Adipocyte (in vitro differentiated cells): Measurements from ENCODE around the gene EFNA1.

Experiments
- DNase-seq: peaks from one replicate; pipeline ENCODE4 v3.0.0-alpha.2; 2015; ENCODE audit warnings: low read depth
- H3K27me3 ChIP-seq: replicated peaks from 2 replicates; pipeline ENCODE4 v1.7.0; 2013; ENCODE audit warnings: mild to moderate bottlenecking, low read length, moderate library complexity; ENCODE audit not compliant: control insufficient read depth, insufficient read depth
- H3K36me3 ChIP-seq: 2 replicates; pipeline ENCODE4 v1.7.0; 2013; ENCODE audit warnings: low read length, mild to moderate bottlenecking, moderate library complexity; ENCODE audit not compliant: control insufficient read depth, insufficient read depth, severe bottlenecking
- H3K4me1 ChIP-seq: 2 replicates; pipeline ENCODE4 v1.7.0; 2013; ENCODE audit warnings: mild to moderate bottlenecking, low read length, moderate library complexity; ENCODE audit not compliant: control insufficient read depth, insufficient read depth
- H3K4me3 ChIP-seq: 2 replicates; pipeline ENCODE4 v1.7.0; 2013; ENCODE audit warnings: mild to moderate bottlenecking, low read length, moderate library complexity
- H3K9ac ChIP-seq: 2 replicates; pipeline ENCODE4 v1.7.0; 2013; ENCODE audit warnings: mild to moderate bottlenecking, low read length, moderate library complexity
- H3K9me3 ChIP-seq: 2 replicates; pipeline ENCODE4 v1.7.0; 2013; ENCODE audit warnings: mild to moderate bottlenecking, low read length, moderate library complexity; ENCODE audit not compliant: control insufficient read depth

The EFNA1 gene

DNA sequence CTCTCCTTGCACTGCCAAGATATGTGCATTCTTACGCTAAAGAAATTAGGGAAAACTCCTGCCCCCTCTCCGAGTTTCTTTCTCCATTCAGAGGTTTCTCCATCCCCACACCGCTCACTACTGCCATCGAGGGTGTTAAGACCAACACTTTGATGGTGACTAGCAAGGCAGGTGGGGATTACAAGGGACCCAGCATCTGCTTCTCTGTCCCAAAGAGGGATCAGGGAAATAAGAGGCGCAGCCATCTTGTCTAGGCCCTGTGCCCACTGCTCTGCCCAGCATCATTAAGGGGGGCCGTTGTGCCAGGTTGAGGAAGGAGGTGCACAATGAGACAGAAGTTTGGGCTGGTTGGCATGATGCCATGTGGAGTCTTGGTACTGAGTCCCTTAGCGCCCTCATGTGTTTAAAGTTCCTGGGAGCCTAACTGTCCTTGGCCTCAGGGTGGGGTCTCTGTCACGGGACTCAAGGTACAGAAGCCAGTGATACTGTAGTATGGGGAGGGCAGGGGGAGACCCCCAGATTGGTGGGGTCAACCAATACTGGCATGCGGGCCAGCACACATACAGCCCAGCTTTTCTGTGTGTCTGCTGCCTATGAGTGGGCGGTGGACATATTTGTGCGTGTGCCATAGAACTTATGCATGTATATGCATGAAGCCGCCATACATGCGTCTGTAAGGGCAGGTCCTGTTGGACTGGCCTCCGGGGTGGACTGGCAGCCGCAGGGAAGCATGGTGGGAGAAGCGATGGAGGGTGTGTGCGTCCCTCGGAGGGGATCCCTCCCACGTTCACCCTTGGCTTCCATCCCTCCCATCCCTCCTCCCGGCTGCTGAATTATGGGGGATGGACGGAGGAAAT lies 43.6 kb upstream of the EFNA1 start:
- no peaks in the 10 kb centered on the region for H3K36me3 ChIP-seq
- H3K4me1 ChIP-seq, result peaks cover 27% of the 10 kb centered on the region
- peak overlapping the region; percentile 14 for H3K9ac ChIP-seq
- no peaks in the 10 kb centered on the region for H3K9me3 ChIP-seq
- peaks cover 43% of the 10 kb centered on the region for H3K27me3 ChIP-seq
- DNase-seq, result peak; percentile 48
- H3K4me3 ChIP-seq, result peak overlapping the region; percentile 89

DNA sequence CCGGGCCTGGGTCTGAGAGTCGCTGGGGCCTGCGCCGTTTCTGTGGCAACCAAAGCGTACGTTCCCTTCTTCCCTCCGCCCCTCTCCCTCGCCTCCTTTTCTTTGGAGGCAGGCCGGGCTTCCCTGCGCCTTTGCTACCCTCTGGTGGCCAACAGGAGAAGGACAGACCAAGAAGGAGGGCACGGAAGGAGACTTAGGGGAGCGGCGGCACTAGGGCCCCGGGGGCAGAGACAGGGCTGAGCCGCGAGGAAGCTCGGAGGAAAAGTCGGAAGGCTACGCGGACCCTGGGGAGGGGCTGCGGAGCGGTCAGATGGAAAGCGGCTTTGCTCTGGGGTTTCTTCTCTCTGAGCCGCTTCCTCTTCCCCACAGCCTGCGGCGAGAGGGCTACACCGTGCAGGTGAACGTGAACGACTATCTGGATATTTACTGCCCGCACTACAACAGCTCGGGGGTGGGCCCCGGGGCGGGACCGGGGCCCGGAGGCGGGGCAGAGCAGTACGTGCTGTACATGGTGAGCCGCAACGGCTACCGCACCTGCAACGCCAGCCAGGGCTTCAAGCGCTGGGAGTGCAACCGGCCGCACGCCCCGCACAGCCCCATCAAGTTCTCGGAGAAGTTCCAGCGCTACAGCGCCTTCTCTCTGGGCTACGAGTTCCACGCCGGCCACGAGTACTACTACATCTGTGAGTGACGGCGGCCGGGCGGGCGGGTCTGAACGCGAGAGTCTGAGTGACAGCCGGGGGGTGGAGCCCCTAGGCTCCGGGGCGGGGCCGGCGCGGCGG lies 42.8 kb upstream of the EFNA1 start:
- Histone ChIP-seq H3K9ac (peak overlapping the region; percentile 82), H3K27me3 (peaks cover 34% of the 10 kb centered on the region), H3K36me3 (no peaks in the 10 kb centered on the region), H3K4me1 (peaks cover 19% of the 10 kb centered on the region), H3K9me3 (no peaks in the 10 kb centered on the region), H3K4me3 (peak overlapping the region; percentile 89)
- DNase-seq, result peak; percentile 98

DNA sequence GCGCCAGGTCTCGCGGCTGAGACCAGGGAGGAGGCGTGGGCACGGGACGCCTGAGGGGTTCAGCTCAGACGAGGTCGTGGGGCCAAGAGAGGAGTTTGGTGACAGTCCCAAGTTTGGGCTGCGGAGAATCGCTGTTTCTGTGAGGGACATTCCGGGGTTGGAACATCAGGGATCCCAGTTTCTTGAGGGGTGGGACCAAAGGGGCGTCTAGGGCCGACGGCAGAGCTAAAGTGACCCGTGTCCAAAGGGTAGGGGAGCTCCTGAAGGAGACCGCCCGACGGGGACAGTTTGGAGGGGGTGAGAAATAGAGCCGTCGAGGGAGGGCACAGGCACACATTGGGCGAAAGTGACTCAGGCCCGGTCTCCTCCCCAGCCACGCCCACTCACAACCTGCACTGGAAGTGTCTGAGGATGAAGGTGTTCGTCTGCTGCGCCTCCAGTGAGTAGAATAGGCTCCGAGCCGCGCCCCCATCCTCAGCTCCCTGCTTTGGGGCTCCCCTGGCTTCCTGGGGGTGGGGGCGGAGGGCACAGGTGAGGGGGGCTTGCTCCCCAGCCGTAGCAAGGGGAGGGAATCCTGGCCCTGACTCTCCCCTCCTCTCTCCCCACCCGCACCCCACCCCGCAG lies 42.1 kb upstream of the EFNA1 start:
- peak; percentile 68 for DNase-seq
- Histone ChIP-seq H3K4me1 (peaks cover 16% of the 10 kb centered on the region), H3K9ac (peak overlapping the region; percentile 82), H3K36me3 (no peaks in the 10 kb centered on the region), H3K27me3 (peaks cover 32% of the 10 kb centered on the region), H3K4me3 (peak overlapping the region; percentile 89), H3K9me3 (no peaks in the 10 kb centered on the region)

DNA sequence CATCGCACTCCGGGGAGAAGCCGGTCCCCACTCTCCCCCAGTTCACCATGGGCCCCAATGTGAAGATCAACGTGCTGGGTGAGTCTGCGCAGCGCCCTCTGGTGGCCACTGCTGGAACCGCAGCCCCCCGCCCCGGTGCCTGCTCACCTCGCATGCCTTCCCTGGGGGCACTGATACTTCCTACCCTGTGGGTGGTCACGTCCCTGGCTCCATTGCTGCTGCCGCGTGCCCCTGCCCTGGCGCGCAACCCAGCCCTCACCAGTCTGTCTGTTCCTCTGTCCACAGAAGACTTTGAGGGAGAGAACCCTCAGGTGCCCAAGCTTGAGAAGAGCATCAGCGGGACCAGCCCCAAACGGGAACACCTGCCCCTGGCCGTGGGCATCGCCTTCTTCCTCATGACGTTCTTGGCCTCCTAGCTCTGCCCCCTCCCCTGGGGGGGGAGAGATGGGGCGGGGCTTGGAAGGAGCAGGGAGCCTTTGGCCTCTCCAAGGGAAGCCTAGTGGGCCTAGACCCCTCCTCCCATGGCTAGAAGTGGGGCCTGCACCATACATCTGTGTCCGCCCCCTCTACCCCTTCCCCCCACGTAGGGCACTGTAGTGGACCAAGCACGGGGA lies 41.4 kb upstream of the EFNA1 start:
- no peak overlapping the region for H3K4me3 ChIP-seq
- H3K9ac ChIP-seq, result no peak overlapping the region
- no peaks in the 10 kb centered on the region for H3K36me3 ChIP-seq
- DNase-seq, result peak; percentile 74
- peaks cover 20% of the 10 kb centered on the region for H3K4me1 ChIP-seq
- H3K9me3 ChIP-seq, result no peaks in the 10 kb centered on the region
- peaks cover 30% of the 10 kb centered on the region for H3K27me3 ChIP-seq

DNA sequence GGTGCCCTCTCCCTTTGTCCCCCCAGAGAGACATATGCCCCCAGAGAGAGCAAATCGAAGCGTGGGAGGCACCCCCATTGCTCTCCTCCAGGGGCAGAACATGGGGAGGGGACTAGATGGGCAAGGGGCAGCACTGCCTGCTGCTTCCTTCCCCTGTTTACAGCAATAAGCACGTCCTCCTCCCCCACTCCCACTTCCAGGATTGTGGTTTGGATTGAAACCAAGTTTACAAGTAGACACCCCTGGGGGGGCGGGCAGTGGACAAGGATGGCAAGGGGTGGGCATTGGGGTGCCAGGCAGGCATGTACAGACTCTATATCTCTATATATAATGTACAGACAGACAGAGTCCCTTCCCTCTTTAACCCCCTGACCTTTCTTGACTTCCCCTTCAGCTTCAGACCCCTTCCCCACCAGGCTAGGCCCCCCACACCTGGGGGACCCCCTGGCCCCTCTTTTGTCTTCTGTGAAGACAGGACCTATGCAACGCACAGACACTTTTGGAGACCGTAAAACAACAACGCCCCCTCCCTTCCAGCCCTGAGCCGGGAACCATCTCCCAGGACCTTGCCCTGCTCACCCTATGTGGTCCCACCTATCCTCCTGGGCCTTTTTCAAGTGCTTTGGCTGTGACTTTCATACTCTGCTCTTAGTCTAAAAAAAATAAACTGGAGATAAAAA lies 40.7 kb upstream of the EFNA1 start:
- H3K36me3 ChIP-seq, result no peaks in the 10 kb centered on the region
- peaks cover 31% of the 10 kb centered on the region for H3K27me3 ChIP-seq
- H3K9ac ChIP-seq, result no peak overlapping the region

DNA sequence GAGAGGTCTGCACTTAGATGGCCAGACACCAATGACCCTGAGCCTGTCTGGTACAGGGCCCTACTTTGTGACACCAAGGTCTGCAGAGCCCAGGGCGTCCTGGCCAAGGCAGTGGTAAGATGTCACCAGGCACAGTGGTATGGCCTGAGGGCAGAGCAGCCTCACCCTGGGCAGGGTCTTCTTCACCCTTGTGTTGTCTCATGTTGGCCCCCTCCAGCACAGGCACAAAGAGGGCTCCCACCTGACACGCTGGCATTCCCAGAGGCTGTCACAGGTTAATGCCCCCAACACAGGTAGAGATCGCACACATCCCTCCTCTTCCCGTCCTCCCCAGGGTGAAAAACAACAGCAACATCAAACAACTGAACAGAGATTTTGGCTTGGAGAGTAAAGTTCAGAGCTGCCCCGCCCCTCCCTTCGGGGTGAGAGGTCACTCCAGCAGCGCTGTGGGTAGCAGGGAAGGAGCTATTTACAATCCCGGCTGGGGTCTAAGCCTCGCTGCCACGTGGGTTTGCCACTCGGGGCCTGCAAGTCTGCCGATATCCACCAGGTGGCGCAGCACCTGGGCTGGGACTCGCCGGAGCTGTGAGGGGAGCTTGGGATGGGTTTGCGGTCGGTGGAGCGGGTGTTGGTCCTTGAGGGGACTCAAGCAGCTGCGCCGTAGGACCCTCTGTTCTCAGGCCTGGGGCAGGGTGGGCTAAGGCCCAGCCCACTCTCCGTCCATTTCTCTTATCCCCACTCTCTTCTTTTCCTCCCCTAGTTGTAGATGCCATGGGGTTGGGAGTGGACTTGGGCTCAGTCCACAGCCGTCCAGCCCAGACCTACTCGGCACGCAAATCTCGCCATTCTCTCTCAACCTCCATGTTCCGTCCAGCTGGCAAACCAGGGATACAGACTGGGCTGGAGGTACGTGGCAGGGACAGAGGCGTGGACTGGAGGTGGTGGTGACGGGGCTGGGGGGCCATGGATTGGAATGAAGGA lies 36.3 kb upstream of the EFNA1 start:
- Histone ChIP-seq H3K4me1 (peaks cover 10% of the 10 kb centered on the region), H3K27me3 (peaks cover 25% of the 10 kb centered on the region), H3K4me3 (no peak overlapping the region), H3K9ac (peak overlapping the region; percentile 53), H3K9me3 (no peaks in the 10 kb centered on the region), H3K36me3 (no peaks in the 10 kb centered on the region)
- DNase-seq, result peak; percentile 90

More for the DNA sequence above, 40.7 kb upstream of the EFNA1 start:
- Histone ChIP-seq H3K4me3 (no peak overlapping the region), H3K9me3 (no peaks in the 10 kb centered on the region), H3K4me1 (peaks cover 21% of the 10 kb centered on the region)
- DNase-seq, result no peak

DNA sequence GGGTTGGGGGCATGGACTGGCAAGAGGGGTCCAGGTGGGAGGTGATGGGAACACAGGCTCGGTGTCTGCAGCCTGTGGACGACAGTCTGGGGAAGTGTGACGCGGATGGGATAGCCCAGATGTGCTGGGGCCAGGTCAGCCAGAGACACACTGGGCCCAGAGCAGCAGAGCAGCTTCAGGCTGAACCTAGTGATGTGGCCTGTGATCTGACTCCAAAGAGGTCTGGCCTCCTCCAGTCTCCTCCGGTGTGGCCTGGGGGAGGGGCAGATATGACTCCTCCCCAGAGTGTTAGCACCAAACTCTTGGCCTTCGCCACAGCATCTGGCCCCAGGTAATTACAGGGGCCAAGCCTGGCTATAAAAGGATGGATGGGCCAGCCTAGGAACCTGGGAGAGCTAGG lies 35.5 kb upstream of the EFNA1 start:
- no peak for DNase-seq
- Histone ChIP-seq H3K9ac (no peak overlapping the region), H3K4me1 (peaks cover 10% of the 10 kb centered on the region), H3K36me3 (no peaks in the 10 kb centered on the region), H3K9me3 (no peaks in the 10 kb centered on the region), H3K4me3 (no peak overlapping the region), H3K27me3 (peaks cover 27% of the 10 kb centered on the region)

DNA sequence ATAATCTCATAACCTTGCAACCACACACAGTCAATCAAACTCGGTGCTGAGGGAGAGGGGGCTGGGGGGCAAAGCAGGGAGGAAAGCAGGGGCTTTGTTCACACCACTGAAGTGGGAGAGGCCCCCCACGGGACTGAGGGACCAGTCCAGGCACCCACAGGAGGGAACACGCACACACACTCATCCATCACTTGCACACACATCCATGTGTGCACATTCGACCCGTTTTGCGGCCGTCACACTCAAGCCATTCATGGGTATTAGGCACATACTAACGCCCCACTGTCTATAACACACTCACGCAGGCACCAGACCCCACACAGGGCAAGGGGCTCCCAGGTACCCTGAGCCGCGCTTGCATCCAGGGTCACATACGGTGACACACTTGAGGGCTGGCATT lies 35.0 kb upstream of the EFNA1 start:
- no peak for DNase-seq
- peaks cover 29% of the 10 kb centered on the region for H3K27me3 ChIP-seq
- no peaks in the 10 kb centered on the region for H3K36me3 ChIP-seq
- H3K9me3 ChIP-seq, result no peaks in the 10 kb centered on the region
- peaks cover 10% of the 10 kb centered on the region for H3K4me1 ChIP-seq
- no peak overlapping the region for H3K4me3 ChIP-seq
- H3K9ac ChIP-seq, result no peak overlapping the region

DNA sequence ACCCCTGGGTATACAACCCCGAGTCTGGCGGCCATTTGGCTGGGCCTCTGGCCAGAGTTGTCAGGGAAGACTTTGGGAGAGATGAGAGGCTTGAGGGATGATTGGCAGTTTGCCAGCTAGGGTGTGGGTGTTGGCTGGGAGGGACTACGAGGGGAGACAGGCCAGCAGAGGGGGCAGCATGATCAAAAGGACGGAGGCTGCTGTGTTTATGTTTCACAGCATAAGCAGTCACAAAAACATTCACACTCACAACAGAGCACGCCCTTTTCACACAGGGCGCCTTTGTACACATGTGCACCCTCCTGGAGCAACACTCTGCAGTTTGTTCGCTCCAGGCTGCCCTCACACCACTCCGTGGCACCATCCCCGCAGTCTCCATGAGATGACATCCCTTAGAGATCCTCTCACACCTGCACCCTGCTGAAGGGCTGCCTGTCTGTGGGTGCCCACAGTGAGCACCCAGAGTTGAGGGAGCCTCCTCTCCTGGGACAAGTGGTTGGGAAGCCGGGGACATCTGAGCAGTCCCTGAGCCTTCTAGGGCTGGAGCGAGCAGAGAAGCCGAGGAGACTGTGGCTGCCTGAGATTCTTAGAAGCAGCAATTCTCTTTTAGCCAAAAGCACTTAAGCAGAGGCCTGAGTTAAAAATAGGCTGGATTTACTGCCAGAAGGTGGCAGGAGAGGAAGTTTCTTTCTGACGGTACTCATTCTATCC lies 33.6 kb upstream of the EFNA1 start:
- Histone ChIP-seq H3K36me3 (no peaks in the 10 kb centered on the region), H3K4me1 (peaks cover 10% of the 10 kb centered on the region), H3K9ac (peak overlapping the region; percentile 3), H3K9me3 (no peaks in the 10 kb centered on the region), H3K27me3 (peaks cover 33% of the 10 kb centered on the region), H3K4me3 (no peak overlapping the region)
- peak; percentile 65 for DNase-seq
